Activated CD4-positive, alpha-beta T cell treated with anti-CD3 and anti-CD28 coated beads for 4 hours (primary cell): Measurements from ENCODE around the gene SATL1.
A peak's percentile ranks its signal among the peaks of the same experiment; 100 is the strongest.
"Not testable (repeated sequence)": the region's sequence is repeated elsewhere in the genome, so short reads cannot be mapped to it uniquely, and the experiment has no call there.

Source experiments
- DNase-seq, 2 donors: peaks; one replicate each; pipeline ENCODE4 v3.0.0-alpha.2; 2020

SATL1 gene

DNA sequence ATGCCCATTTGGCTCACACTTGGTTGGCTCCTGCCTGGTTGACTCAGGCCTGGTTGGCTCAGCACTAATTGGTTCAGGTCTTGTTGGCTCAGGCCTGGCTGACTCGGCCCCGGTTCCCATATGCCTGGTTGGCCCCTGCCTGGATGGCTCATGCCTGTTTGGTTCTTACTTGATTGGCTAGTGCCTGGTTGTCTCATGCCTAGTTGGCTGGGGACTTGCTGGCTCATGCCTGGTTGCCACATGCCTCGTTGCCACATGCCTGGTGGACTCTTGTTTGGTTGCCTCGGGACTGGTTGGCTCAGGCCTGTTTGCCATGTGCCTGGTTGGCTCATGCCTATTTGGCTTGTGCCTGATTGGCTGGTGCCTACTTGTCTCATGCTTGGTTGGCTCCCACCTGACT lies 136.2 kb downstream of the SATL1 start:
- DNase-seq, result no peak

GRCh38 chrX:85089321-85089840 lies 154.2 kb downstream of the SATL1 start:
- no peak for DNase-seq

- peak in 1 of 2 donors; percentile 29 for DNase-seq
Measured at GRCh38 chrX:85084770-85085393, 158.7 kb downstream of the SATL1 start.

- DNase-seq, result not testable (repeated sequence)
Measured at GRCh38 chrX:85077247-85077646, 166.3 kb downstream of the SATL1 start.

DNA sequence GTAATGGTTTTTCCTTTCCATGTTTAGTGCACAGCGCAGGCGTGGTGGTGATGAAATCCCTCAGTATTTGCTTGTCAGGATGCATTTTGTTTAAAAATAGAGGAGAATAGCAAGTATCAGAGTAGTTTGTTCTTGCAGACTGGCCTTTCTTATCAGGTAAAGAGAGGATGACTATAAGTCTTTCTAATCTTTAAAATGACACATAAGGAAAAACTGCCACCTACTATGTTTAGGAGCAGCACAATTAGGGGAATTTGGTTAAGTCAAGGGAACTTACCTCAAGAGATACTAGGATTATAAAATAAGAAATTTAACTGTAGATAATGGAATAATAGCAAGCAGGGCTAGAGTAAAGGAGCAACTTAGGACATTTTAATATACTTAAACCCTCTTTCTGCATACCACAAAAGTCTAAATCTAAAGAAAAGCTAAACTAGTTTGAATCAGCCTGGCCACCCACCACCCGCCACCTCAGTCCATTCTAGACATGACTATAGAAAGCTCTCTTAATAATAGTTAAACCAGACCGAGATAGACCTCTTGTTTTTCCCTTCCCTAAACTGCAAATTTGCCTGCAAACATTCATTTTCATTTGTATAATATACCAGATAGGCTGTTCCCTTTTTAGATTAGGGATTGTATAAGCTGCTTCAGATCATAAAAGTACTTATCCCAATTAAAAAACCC lies 177.9 kb downstream of the SATL1 start:
- DNase-seq, result no peak

GRCh38 chrX:85052636-85053343 lies 190.8 kb downstream of the SATL1 start:
- no peak for DNase-seq

GRCh38 chrX:85052205-85052604 lies 191.4 kb downstream of the SATL1 start:
- DNase-seq, result no peak

- no peak for DNase-seq
Measured at GRCh38 chrX:85051627-85052026, 192.0 kb downstream of the SATL1 start.
